Testis (tissue), 2 donors: ENCODE data around the gene NCK2.

Experiments
- POLR2A ChIP-seq: fragments of 450-650 bp; IDR thresholded peaks from one replicate; pipeline ENCODE4 v1.6.1; 2017; ENCODE audit warnings: antibody characterized with exemption, mild to moderate bottlenecking, moderate library complexity
- TF ChIP-seq, protein P1 (sequence below), 3 experiments: fragments of 450-650 bp in 2 of 3; fragments of 200-600 bp in 1 of 3; sonication (generic) in 1 of 3; IDR thresholded peaks; one replicate each; pipeline ENCODE4 v1.5.1; 2016 to 2019; ENCODE audit warnings: antibody characterized with exemption in 3 of 3, mild to moderate bottlenecking in 2 of 3, moderate library complexity in 1 of 3

DNA sequence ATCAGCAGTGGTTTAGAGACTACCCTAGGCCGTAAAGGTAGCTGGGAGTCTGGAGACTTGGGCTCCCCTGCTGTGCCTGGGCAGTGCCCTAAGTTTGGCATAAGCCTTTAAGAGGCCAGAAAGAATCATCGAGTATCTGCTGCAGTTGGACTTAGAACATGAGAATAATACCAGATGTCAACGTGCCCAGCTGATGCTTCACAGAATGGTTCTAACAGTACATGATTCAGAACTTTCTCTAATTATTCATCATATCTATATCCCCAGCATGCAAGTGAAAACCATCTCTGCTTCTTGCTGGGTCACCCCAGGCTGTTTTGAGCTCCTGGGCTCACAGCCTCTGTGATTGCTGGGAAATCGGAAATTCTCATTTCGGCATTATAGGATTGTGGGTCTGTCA is 118.1 kb downstream of the NCK2 start:
- TF ChIP-seq, protein P1, sequence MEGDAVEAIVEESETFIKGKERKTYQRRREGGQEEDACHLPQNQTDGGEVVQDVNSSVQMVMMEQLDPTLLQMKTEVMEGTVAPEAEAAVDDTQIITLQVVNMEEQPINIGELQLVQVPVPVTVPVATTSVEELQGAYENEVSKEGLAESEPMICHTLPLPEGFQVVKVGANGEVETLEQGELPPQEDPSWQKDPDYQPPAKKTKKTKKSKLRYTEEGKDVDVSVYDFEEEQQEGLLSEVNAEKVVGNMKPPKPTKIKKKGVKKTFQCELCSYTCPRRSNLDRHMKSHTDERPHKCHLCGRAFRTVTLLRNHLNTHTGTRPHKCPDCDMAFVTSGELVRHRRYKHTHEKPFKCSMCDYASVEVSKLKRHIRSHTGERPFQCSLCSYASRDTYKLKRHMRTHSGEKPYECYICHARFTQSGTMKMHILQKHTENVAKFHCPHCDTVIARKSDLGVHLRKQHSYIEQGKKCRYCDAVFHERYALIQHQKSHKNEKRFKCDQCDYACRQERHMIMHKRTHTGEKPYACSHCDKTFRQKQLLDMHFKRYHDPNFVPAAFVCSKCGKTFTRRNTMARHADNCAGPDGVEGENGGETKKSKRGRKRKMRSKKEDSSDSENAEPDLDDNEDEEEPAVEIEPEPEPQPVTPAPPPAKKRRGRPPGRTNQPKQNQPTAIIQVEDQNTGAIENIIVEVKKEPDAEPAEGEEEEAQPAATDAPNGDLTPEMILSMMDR (IDR thresholded peaks at IDR 0.05) = no peak
- no peak for TF ChIP-seq POLR2A
